Ovary (tissue), 3 donors: Measurements from ENCODE around the gene MIA.

ENCODE experiments used
- EP300 ChIP-seq: sonication (generic); formaldehyde crosslinking; IDR thresholded peaks from one replicate; pipeline ENCODE4 v1.6.1; 2017; ENCODE audit warnings: antibody characterized with exemption
- POLR2A ChIP-seq: fragments of 450-650 bp; IDR thresholded peaks from one replicate; pipeline ENCODE4 v1.6.1; 2017; ENCODE audit warnings: antibody characterized with exemption, mild to moderate bottlenecking, moderate library complexity
- TF ChIP-seq, protein P1 (sequence below), 3 donors: fragments of 450-650 bp in 2 of 3; fragments of 200-600 bp in 1 of 3; IDR thresholded peaks; one replicate each; pipeline versions ENCODE4 v1.5.1 to v1.8.0; 2016 to 2022; ENCODE audit warnings: antibody characterized with exemption in 3 of 3, mild to moderate bottlenecking in 1 of 3
- donor health status: DM: no; HTN: no; CAD: no.

DNA sequence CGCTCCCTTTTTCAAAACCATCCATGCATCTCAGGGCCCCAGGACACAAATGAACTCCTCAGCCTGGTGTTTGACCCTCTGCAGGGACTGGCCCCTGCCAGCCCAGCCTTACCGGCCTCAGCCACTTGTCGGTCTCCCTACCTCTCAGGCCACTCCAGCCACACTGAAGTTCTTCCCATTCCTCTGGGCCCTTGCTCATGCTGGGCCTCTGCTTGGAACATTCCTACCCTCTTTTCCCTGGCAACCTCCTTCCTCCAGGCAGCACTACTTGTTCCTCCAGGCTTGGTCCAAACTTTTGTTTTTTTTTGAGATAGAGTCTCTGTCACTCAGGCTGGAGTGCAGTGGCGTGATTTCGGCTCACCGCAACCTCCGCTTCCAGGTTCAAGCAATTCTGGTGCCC is 16.0 kb downstream of the MIA start:
- TF ChIP-seq, protein P1, sequence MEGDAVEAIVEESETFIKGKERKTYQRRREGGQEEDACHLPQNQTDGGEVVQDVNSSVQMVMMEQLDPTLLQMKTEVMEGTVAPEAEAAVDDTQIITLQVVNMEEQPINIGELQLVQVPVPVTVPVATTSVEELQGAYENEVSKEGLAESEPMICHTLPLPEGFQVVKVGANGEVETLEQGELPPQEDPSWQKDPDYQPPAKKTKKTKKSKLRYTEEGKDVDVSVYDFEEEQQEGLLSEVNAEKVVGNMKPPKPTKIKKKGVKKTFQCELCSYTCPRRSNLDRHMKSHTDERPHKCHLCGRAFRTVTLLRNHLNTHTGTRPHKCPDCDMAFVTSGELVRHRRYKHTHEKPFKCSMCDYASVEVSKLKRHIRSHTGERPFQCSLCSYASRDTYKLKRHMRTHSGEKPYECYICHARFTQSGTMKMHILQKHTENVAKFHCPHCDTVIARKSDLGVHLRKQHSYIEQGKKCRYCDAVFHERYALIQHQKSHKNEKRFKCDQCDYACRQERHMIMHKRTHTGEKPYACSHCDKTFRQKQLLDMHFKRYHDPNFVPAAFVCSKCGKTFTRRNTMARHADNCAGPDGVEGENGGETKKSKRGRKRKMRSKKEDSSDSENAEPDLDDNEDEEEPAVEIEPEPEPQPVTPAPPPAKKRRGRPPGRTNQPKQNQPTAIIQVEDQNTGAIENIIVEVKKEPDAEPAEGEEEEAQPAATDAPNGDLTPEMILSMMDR (IDR thresholded peaks at IDR 0.05): no peak
- TF ChIP-seq POLR2A (no peak), EP300 (no peak)
